AG04450 (cell line): ENCODE measurements around the gene TMEM132E. TPM values are rescaled to one million over a fixed set of nuclear protein-coding genes. Genes with fewer than 3 reads are reported as not detected.

ENCODE experiments used
- CTCF ChIA-PET: fragments of 300-600, 350-600 bp; formaldehyde crosslinking; extraction: SDS; loops from one replicate; lab custom pipeline; 2022; ENCODE audit warnings: antibody characterized with exemption, inconsistent platforms; lab: Charles Lee
- POLR2A ChIA-PET: fragments of 350-600 bp; formaldehyde crosslinking; extraction: SDS; loops from one replicate; lab custom pipeline; 2021; ENCODE audit warnings: antibody characterized with exemption, inconsistent platforms; lab: Yijun Ruan, JAX
- DNase-seq: peaks from one replicate; pipeline ENCODE4 v3.0.0-alpha.2; 2011; ENCODE audit warnings: low read depth, low spot score
- H3K27ac ChIP-seq: one replicate; pipeline ENCODE4 v1.5.1; 2012; ENCODE audit warnings: low read depth, low read length, control low read depth
- H3K27me3 ChIP-seq: one replicate; pipeline ENCODE4 v1.6.0; 2012; ENCODE audit warnings: low read length; ENCODE audit not compliant: control insufficient read depth, insufficient read depth
- H3K4me3 ChIP-seq: 2 replicates; pipeline ENCODE4 v1.5.1; 2011; ENCODE audit warnings: mild to moderate bottlenecking, low read depth, low read length, control low read depth
- H3K9me3 ChIP-seq: 2 replicates; pipeline ENCODE4 v1.5.1; 2012; ENCODE audit warnings: low read length; ENCODE audit not compliant: control insufficient read depth, insufficient read depth
- CTCF ChIP-seq: IDR thresholded peaks from 2 replicates; pipeline ENCODE4 v1.5.1; 2011; ENCODE audit warnings: low read depth, low read length, control low read depth, inconsistent platforms
- polyA plus RNA-seq: library from polyadenylated mRNA; depleted of rRNA; stranded (reverse); fragments of >200 nt; gene quantifications from 2 replicates; pipeline ENCODE4 v1.2.3, GENCODE V29; 2011

TMEM132E gene
- polyA plus RNA-seq, 1 experiment = not detected

DNA sequence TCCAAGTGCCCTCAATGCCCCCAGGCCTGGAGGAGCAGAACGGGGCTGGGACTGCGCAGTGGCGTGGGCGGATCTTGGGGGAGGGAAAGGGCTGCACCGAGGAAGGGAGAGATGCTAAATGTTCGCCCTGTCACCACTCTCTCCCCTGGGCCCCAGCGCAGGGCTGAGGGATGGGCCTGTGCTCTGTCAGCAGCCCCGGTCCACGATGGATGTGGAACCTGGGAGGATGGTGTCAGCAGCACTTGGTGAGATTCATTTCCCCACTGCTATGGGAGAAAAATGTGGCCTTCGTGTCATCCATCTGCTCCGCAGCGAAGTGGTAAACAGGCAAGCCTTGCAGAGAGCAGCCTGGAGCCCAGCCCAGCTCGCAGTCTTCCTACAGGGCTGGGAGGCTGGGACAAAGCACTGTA lies 72.0 kb downstream of the TMEM132E start:
- POLR2A ChIA-PET = no interaction called here
- no peak overlapping the region for H3K27ac ChIP-seq

GRCh38 chr17:34652021-34652555 lies 72.7 kb downstream of the TMEM132E start:
- Histone ChIP-seq H3K4me3 (no peak overlapping the region), H3K9me3 (no peaks in the 10 kb centered on the region), H3K27ac (no peak overlapping the region), H3K27me3 (no peaks in the 10 kb centered on the region)
- ChIA-PET CTCF (no interaction called here), POLR2A (no interaction called here)
- DNase-seq = no peak
- TF ChIP-seq CTCF = no peak

More for the DNA sequence above, 72.0 kb downstream of the TMEM132E start:
- DNase-seq = no peak
- Histone ChIP-seq H3K9me3 (no peaks in the 10 kb centered on the region), H3K4me3 (no peak overlapping the region), H3K27me3 (no peaks in the 10 kb centered on the region)
- CTCF ChIA-PET = no interaction called here
- no peak for TF ChIP-seq CTCF

- ChIA-PET POLR2A (no interaction called here), CTCF (no interaction called here)
- TF ChIP-seq CTCF = no peak
- H3K4me3 ChIP-seq = no peak overlapping the region
- no peak for DNase-seq
- H3K27me3 ChIP-seq = no peaks in the 10 kb centered on the region
- no peak overlapping the region for H3K27ac ChIP-seq
- no peaks in the 10 kb centered on the region for H3K9me3 ChIP-seq
Measured at GRCh38 chr17:34653511-34653910, 74.1 kb downstream of the TMEM132E start.

GRCh38 chr17:34654276-34654880 lies 75.0 kb downstream of the TMEM132E start:
- TF ChIP-seq CTCF = no peak
- no peak overlapping the region for H3K27ac ChIP-seq
- H3K27me3 ChIP-seq = no peaks in the 10 kb centered on the region
- H3K4me3 ChIP-seq = no peak overlapping the region
- CTCF ChIA-PET = no interaction called here
- POLR2A ChIA-PET = no interaction called here
- H3K9me3 ChIP-seq = no peaks in the 10 kb centered on the region
- DNase-seq = no peak

GRCh38 chr17:34654881-34655276 lies 75.5 kb downstream of the TMEM132E start:
- H3K9me3 ChIP-seq = no peaks in the 10 kb centered on the region
- ChIA-PET POLR2A (no interaction called here), CTCF (no interaction called here)
- H3K27me3 ChIP-seq = no peaks in the 10 kb centered on the region
- no peak for TF ChIP-seq CTCF
- no peak overlapping the region for H3K4me3 ChIP-seq
- H3K27ac ChIP-seq = no peak overlapping the region
- no peak for DNase-seq
